Brain microvascular endothelial cell (primary cell): ENCODE data around the gene PTPRN2.

Experiments
- DNase-seq: peaks from one replicate; pipeline ENCODE4 v3.0.0-alpha.2; 2020
- H3K27ac ChIP-seq: fragments of 250-450 bp; sonication (Bioruptor Pico); 2 replicates; pipeline ENCODE4 v1.5.1; 2020; ENCODE audit warnings: mild to moderate bottlenecking, moderate library complexity
- H3K27me3 ChIP-seq: fragments of 250-450 bp; sonication (Bioruptor Pico); replicated peaks from 2 replicates; pipeline ENCODE4 v1.5.1; 2020; ENCODE audit warnings: mild to moderate bottlenecking
- H3K36me3 ChIP-seq: fragments of 250-450 bp; sonication (Bioruptor Pico); replicated peaks from 2 replicates; pipeline ENCODE4 v1.5.1; 2020; ENCODE audit warnings: mild to moderate bottlenecking
- H3K4me3 ChIP-seq: 2 replicates; pipeline ENCODE4 v1.5.1; 2011; ENCODE audit warnings: low read depth, mild to moderate bottlenecking, control low read depth, low read length, moderate library complexity
- CTCF ChIP-seq: IDR thresholded peaks from 2 replicates; pipeline ENCODE4 v1.5.1; 2011; ENCODE audit warnings: low read depth, mild to moderate bottlenecking, moderate library complexity, low read length, control low read depth, inconsistent platforms; ENCODE audit errors: missing control alignments
- in situ Hi-C: cut with HindIII; loops from 2 replicates; pipeline ENCODE4 v1.10.0; 2017; ENCODE audit warnings: low sequenced_read_pairs, low pct_ligation_motif_present

Gene PTPRN2

DNA sequence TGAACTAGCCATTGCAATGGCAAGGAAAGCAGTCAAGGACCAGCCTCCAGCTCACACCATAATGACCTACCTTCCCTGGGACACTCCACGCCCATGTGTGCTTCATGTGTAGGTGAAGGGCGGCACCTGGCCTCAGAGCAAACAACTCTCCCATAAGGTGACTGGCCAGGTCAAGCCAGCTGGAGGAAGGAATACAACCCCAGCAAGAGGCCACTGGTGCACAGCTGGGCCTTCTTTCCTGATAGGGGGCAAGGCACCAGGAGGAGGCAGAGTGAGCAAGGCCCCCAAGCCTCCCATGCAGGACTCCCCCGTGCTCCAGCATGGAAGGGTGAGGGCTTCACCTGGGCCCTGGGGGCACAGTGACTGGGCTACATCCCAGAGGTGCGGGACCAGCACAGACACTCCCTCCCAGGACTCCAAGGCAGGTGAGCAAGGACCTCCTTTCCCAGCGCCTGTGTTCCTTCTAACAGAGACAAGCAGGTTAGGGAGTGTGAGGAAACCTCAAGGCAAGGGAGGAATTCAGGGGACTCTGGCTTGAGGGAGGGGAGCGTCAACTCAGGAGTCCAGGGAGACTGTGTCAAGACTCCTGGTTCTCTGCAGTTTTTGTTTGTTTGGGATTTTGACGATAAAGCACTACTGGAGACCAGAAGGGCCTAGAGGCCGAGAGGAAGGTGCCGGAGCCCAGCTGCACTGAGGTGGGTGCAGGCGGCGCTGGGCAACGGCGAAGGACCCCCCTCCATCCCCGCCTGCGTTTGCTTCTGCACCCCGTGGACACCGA lies 1.7 kb downstream of the PTPRN2 start:
- no peak for TF ChIP-seq CTCF
- Histone ChIP-seq H3K27me3 (peaks cover 39% of the 10 kb centered on the region), H3K36me3 (no peaks in the 10 kb centered on the region), H3K27ac (no peak overlapping the region), H3K4me3 (no peak overlapping the region)
- in situ Hi-C loops: no loop called here
- DNase-seq: no peak

DNA sequence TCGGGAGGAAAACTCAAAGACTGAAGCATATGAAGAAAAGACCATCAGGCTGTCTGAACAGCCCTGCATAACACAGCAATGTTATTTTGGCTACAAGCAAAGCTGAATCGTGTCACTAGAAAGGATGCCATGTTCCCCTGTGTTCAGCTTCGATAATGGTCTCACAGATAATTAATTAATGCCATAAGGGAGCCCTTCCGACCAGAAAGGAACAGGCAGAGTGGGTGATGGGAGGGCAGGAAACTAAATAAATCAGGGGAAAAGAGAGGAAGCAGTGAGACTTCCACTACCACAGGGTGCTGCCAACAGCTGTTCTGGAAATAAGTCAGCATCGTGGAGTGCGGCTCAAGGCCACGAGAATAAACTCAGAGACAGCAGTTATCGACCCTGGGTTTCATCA lies 3.2 kb downstream of the PTPRN2 start:
- peaks cover 38% of the 10 kb centered on the region for H3K27me3 ChIP-seq
- no peak for DNase-seq
- H3K4me3 ChIP-seq: no peak overlapping the region
- no peaks in the 10 kb centered on the region for H3K36me3 ChIP-seq
- TF ChIP-seq CTCF: no peak
- no peak overlapping the region for H3K27ac ChIP-seq
- in situ Hi-C loops: no loop called here

GRCh38 chr7:158583810-158584209 lies 3.8 kb downstream of the PTPRN2 start:
- no peak for TF ChIP-seq CTCF
- Histone ChIP-seq H3K27ac (no peak overlapping the region), H3K4me3 (no peak overlapping the region), H3K27me3 (peaks cover 33% of the 10 kb centered on the region), H3K36me3 (no peaks in the 10 kb centered on the region)
- no peak for DNase-seq
- in situ Hi-C loops: no loop called here

GRCh38 chr7:158583143-158583542 lies 4.5 kb downstream of the PTPRN2 start:
- TF ChIP-seq CTCF: no peak
- no peak for DNase-seq
- no peak overlapping the region for H3K4me3 ChIP-seq
- H3K36me3 ChIP-seq: no peaks in the 10 kb centered on the region
- H3K27ac ChIP-seq: no peak overlapping the region
- peaks cover 27% of the 10 kb centered on the region for H3K27me3 ChIP-seq
- in situ Hi-C loops: no loop called here

GRCh38 chr7:158582089-158582456 lies 5.5 kb downstream of the PTPRN2 start:
- Histone ChIP-seq H3K36me3 (no peaks in the 10 kb centered on the region), H3K27me3 (peaks cover 25% of the 10 kb centered on the region), H3K27ac (no peak overlapping the region), H3K4me3 (no peak overlapping the region)
- DNase-seq: no peak
- in situ Hi-C loops: no loop called here
- TF ChIP-seq CTCF: no peak
